ENCODE data around the gene SPO11.

Gene SPO11

GRCh38 chr20:57291003-57291402 is 38.6 kb upstream of the SPO11 start:
- H3K36me3 ChIP-seq (ENCODE audit: control insufficient read depth in 2 of 2, insufficient read depth in 2 of 2, low read length in 2 of 2), result no peaks in the 10 kb centered on the region

GRCh38 chr20:57291694-57292093 is 37.9 kb upstream of the SPO11 start:
- Histone ChIP-seq H3K27me3 (ENCODE audit: control insufficient read depth in 1 of 2, insufficient read depth in 2 of 2, low read length in 2 of 2) (peaks cover 40 to 48% of the 10 kb centered on the region in 2 donors), H3K27ac (ENCODE audit: low read length) (no peak overlapping the region), H3K9me3 (ENCODE audit: control insufficient read depth in 2 of 2, low read length in 2 of 2) (no peaks in the 10 kb centered on the region), H3K4me3 (ENCODE audit: low read length in 2 of 2) (no peak overlapping the region), H3K4me1 (ENCODE audit: control insufficient read depth, insufficient read depth, low read length) (peaks cover 9% of the 10 kb centered on the region), H3K9ac (ENCODE audit: low read length in 2 of 2) (no peak overlapping the region), H3K36me3 (ENCODE audit: control insufficient read depth in 2 of 2, insufficient read depth in 2 of 2, low read length in 2 of 2) (no peaks in the 10 kb centered on the region)

More at GRCh38 chr20:57291003-57291402, 38.6 kb upstream of the SPO11 start:
- Histone ChIP-seq H3K4me3 (ENCODE audit: low read length in 2 of 2) (no peak overlapping the region), H3K9me3 (ENCODE audit: control insufficient read depth in 2 of 2, low read length in 2 of 2) (no peaks in the 10 kb centered on the region), H3K27me3 (ENCODE audit: control insufficient read depth in 1 of 2, insufficient read depth in 2 of 2, low read length in 2 of 2) (peaks cover 43 to 49% of the 10 kb centered on the region in 2 donors), H3K27ac (ENCODE audit: low read length) (no peak overlapping the region), H3K4me1 (ENCODE audit: control insufficient read depth, insufficient read depth, low read length) (peaks cover 9% of the 10 kb centered on the region), H3K9ac (ENCODE audit: low read length in 2 of 2) (no peak overlapping the region)

- Histone ChIP-seq H3K27me3 (ENCODE audit: control insufficient read depth in 1 of 2, insufficient read depth in 2 of 2, low read length in 2 of 2) (peaks cover 36 to 43% of the 10 kb centered on the region in 2 donors), H3K9ac (ENCODE audit: low read length in 2 of 2) (no peak overlapping the region), H3K9me3 (ENCODE audit: control insufficient read depth in 2 of 2, low read length in 2 of 2) (no peaks in the 10 kb centered on the region), H3K4me1 (ENCODE audit: control insufficient read depth, insufficient read depth, low read length) (peaks cover 9% of the 10 kb centered on the region), H3K27ac (ENCODE audit: low read length) (no peak overlapping the region), H3K4me3 (ENCODE audit: low read length in 2 of 2) (no peak overlapping the region), H3K36me3 (ENCODE audit: control insufficient read depth in 2 of 2, insufficient read depth in 2 of 2, low read length in 2 of 2) (no peaks in the 10 kb centered on the region)
These were observed 37.0 kb upstream of the SPO11 start for GRCh38 chr20:57292611-57293010.

GRCh38 chr20:57293995-57294394 is 35.6 kb upstream of the SPO11 start:
- no peak overlapping the region for H3K27ac ChIP-seq (ENCODE audit: low read length)
- H3K4me3 ChIP-seq (ENCODE audit: low read length in 2 of 2), result no peak overlapping the region
- H3K4me1 ChIP-seq (ENCODE audit: control insufficient read depth, insufficient read depth, low read length), result peaks cover under 1% of the 10 kb centered on the region
- no peaks in the 10 kb centered on the region for H3K9me3 ChIP-seq (ENCODE audit: control insufficient read depth in 2 of 2, low read length in 2 of 2)
- peaks cover 26 to 34% of the 10 kb centered on the region in 2 donors for H3K27me3 ChIP-seq (ENCODE audit: control insufficient read depth in 1 of 2, insufficient read depth in 2 of 2, low read length in 2 of 2)
- no peaks in the 10 kb centered on the region for H3K36me3 ChIP-seq (ENCODE audit: control insufficient read depth in 2 of 2, insufficient read depth in 2 of 2, low read length in 2 of 2)
- H3K9ac ChIP-seq (ENCODE audit: low read length in 2 of 2), result no peak overlapping the region

GRCh38 chr20:57294550-57294949 is 35.1 kb upstream of the SPO11 start:
- H3K9ac ChIP-seq (ENCODE audit: low read length in 2 of 2), result no peak overlapping the region
- no peaks in the 10 kb centered on the region for H3K36me3 ChIP-seq (ENCODE audit: control insufficient read depth in 2 of 2, insufficient read depth in 2 of 2, low read length in 2 of 2)
- H3K27me3 ChIP-seq (ENCODE audit: control insufficient read depth in 1 of 2, insufficient read depth in 2 of 2, low read length in 2 of 2), result peaks cover 20 to 33% of the 10 kb centered on the region in 2 donors
- no peak overlapping the region for H3K27ac ChIP-seq (ENCODE audit: low read length)
- no peaks in the 10 kb centered on the region for H3K9me3 ChIP-seq (ENCODE audit: control insufficient read depth in 2 of 2, low read length in 2 of 2)
- H3K4me3 ChIP-seq (ENCODE audit: low read length in 2 of 2), result no peak overlapping the region
- no peaks in the 10 kb centered on the region for H3K4me1 ChIP-seq (ENCODE audit: control insufficient read depth, insufficient read depth, low read length)

GRCh38 chr20:57298457-57298856 is 31.1 kb upstream of the SPO11 start:
- H3K9me3 ChIP-seq (ENCODE audit: control insufficient read depth in 2 of 2, low read length in 2 of 2), result no peaks in the 10 kb centered on the region
- no peaks in the 10 kb centered on the region for H3K36me3 ChIP-seq (ENCODE audit: control insufficient read depth in 2 of 2, insufficient read depth in 2 of 2, low read length in 2 of 2)
- no peak overlapping the region for H3K27ac ChIP-seq (ENCODE audit: low read length)

GRCh38 chr20:57301026-57301425 is 28.6 kb upstream of the SPO11 start:
- no peak overlapping the region for H3K27ac ChIP-seq (ENCODE audit: low read length)
- H3K9ac ChIP-seq (ENCODE audit: low read length in 2 of 2), result no peak overlapping the region

More at GRCh38 chr20:57298457-57298856, 31.1 kb upstream of the SPO11 start:
- no peaks in the 10 kb centered on the region for H3K4me1 ChIP-seq (ENCODE audit: control insufficient read depth, insufficient read depth, low read length)
- no peak overlapping the region for H3K4me3 ChIP-seq (ENCODE audit: low read length in 2 of 2)
- H3K27me3 ChIP-seq (ENCODE audit: control insufficient read depth in 1 of 2, insufficient read depth in 2 of 2, low read length in 2 of 2), result peaks cover 0 to 2% of the 10 kb centered on the region in 2 donors
- H3K9ac ChIP-seq (ENCODE audit: low read length in 2 of 2), result no peak overlapping the region

GRCh38 chr20:57306747-57307146 is 22.9 kb upstream of the SPO11 start:
- Histone ChIP-seq H3K4me3 (ENCODE audit: low read length in 2 of 2) (no peak overlapping the region), H3K9me3 (ENCODE audit: control insufficient read depth in 2 of 2, low read length in 2 of 2) (no peaks in the 10 kb centered on the region), H3K27ac (ENCODE audit: low read length) (no peak overlapping the region), H3K9ac (ENCODE audit: low read length in 2 of 2) (no peak overlapping the region), H3K36me3 (ENCODE audit: control insufficient read depth in 2 of 2, insufficient read depth in 2 of 2, low read length in 2 of 2) (no peaks in the 10 kb centered on the region), H3K4me1 (ENCODE audit: control insufficient read depth, insufficient read depth, low read length) (no peaks in the 10 kb centered on the region), H3K27me3 (ENCODE audit: control insufficient read depth in 1 of 2, insufficient read depth in 2 of 2, low read length in 2 of 2) (peaks cover 2 to 3% of the 10 kb centered on the region in 2 donors)

More at GRCh38 chr20:57301026-57301425, 28.6 kb upstream of the SPO11 start:
- Histone ChIP-seq H3K9me3 (ENCODE audit: control insufficient read depth in 2 of 2, low read length in 2 of 2) (no peaks in the 10 kb centered on the region), H3K4me3 (ENCODE audit: low read length in 2 of 2) (no peak overlapping the region), H3K36me3 (ENCODE audit: control insufficient read depth in 2 of 2, insufficient read depth in 2 of 2, low read length in 2 of 2) (no peaks in the 10 kb centered on the region), H3K27me3 (ENCODE audit: control insufficient read depth in 1 of 2, insufficient read depth in 2 of 2, low read length in 2 of 2) (no peaks in the 10 kb centered on the region), H3K4me1 (ENCODE audit: control insufficient read depth, insufficient read depth, low read length) (no peaks in the 10 kb centered on the region)

- Histone ChIP-seq H3K36me3 (ENCODE audit: control insufficient read depth in 2 of 2, insufficient read depth in 2 of 2, low read length in 2 of 2) (no peaks in the 10 kb centered on the region), H3K9me3 (ENCODE audit: control insufficient read depth in 2 of 2, low read length in 2 of 2) (no peaks in the 10 kb centered on the region), H3K27me3 (ENCODE audit: control insufficient read depth in 1 of 2, insufficient read depth in 2 of 2, low read length in 2 of 2) (peaks cover 3 to 6% of the 10 kb centered on the region in 2 donors), H3K4me3 (ENCODE audit: low read length in 2 of 2) (no peak overlapping the region), H3K9ac (ENCODE audit: low read length in 2 of 2) (no peak overlapping the region), H3K4me1 (ENCODE audit: control insufficient read depth, insufficient read depth, low read length) (no peaks in the 10 kb centered on the region), H3K27ac (ENCODE audit: low read length) (no peak overlapping the region)
These were observed 20.9 kb upstream of the SPO11 start for GRCh38 chr20:57308451-57309271.

GRCh38 chr20:57309544-57310115 is 20.0 kb upstream of the SPO11 start:
- Histone ChIP-seq H3K4me1 (ENCODE audit: control insufficient read depth, insufficient read depth, low read length) (no peaks in the 10 kb centered on the region), H3K4me3 (ENCODE audit: low read length in 2 of 2) (no peak overlapping the region)

More at GRCh38 chr20:57309544-57310115, 20.0 kb upstream of the SPO11 start:
- H3K27me3 ChIP-seq (ENCODE audit: control insufficient read depth in 1 of 2, insufficient read depth in 2 of 2, low read length in 2 of 2), result peaks cover 6 to 8% of the 10 kb centered on the region in 2 donors
- H3K9me3 ChIP-seq (ENCODE audit: control insufficient read depth in 2 of 2, low read length in 2 of 2), result no peaks in the 10 kb centered on the region
- H3K27ac ChIP-seq (ENCODE audit: low read length), result no peak overlapping the region
- no peak overlapping the region for H3K9ac ChIP-seq (ENCODE audit: low read length in 2 of 2)
- no peaks in the 10 kb centered on the region for H3K36me3 ChIP-seq (ENCODE audit: control insufficient read depth in 2 of 2, insufficient read depth in 2 of 2, low read length in 2 of 2)
